ENCODE measurements around the gene MVK. TPM values are rescaled to one million over a fixed set of nuclear protein-coding genes. Genes with fewer than 3 reads are reported as not detected.

The MVK gene
- total and polyA plus RNA-seq, 2 experiments from 2014 or later: 16.7 to 40.1 TPM

DNA sequence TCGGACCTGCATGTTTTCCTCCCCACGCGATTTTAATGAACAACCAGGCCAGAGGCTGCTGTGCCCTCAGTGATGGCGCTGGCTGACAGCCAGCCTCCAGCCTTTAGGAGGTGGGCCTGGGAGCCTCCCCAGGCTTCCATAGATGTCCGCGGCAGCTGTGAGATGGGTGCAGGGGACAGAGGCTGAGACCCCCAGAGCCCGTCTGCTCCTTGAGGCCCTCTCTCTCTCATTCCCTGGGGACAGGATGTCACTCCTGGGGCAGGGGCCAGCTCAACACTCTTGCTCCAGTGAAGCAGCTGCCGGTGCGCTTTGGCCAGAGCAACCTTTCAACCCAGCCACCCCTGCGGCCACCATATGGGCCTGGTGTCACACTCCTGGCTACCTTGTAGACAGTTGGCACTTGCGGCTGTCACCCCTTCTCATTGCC, 24.8 kb downstream of the MVK start:
- Histone ChIP-seq H3K4me2 (peak overlapping the region; percentile 15; the same call in 1 of the 2 replicates), H2AFZ (no peak overlapping the region), H4K20me1 (replicated peaks; ENCODE audit: insufficient read depth) (no peaks in the 10 kb centered on the region), H3K9me2 (ENCODE audit: insufficient read depth) (no peaks in the 10 kb centered on the region), H3K27ac (ENCODE audit: low read depth) (peak overlapping the region; percentile 42; the same call in 1 of the 2 replicates), H3F3A (replicated peaks; ENCODE audit: low read depth) (no peaks in the 10 kb centered on the region), H3K27me3 (ENCODE audit: insufficient read depth) (no peaks in the 10 kb centered on the region), H3K79me2 (replicated peaks; ENCODE audit: insufficient read depth) (no peaks in the 10 kb centered on the region), H3K36me3 (ENCODE audit: insufficient read depth) (no peaks in the 10 kb centered on the region), H3K4me3 (no peak overlapping the region), H3K4me1 (ENCODE audit: insufficient read depth) (peaks cover 3% of the 10 kb centered on the region; the same call in 1 of the 2 replicates)
- Mint-ChIP-seq H3K36me3 (ENCODE audit: low read depth) (no peaks in the 10 kb centered on the region), H3K27me3 (ENCODE audit: insufficient read depth, low read depth, poor library complexity) (peaks cover 9% of the 10 kb centered on the region), H3K9me3 (no peaks in the 10 kb centered on the region), H3K27ac (no peak overlapping the region), H3K4me1 (peaks cover 15% of the 10 kb centered on the region), H3K4me3 (no peak overlapping the region)
- DNase-seq (ENCODE audit: low spot score) (no peak), ATAC-seq (no peak)
- TF ChIP-seq, protein P1, sequence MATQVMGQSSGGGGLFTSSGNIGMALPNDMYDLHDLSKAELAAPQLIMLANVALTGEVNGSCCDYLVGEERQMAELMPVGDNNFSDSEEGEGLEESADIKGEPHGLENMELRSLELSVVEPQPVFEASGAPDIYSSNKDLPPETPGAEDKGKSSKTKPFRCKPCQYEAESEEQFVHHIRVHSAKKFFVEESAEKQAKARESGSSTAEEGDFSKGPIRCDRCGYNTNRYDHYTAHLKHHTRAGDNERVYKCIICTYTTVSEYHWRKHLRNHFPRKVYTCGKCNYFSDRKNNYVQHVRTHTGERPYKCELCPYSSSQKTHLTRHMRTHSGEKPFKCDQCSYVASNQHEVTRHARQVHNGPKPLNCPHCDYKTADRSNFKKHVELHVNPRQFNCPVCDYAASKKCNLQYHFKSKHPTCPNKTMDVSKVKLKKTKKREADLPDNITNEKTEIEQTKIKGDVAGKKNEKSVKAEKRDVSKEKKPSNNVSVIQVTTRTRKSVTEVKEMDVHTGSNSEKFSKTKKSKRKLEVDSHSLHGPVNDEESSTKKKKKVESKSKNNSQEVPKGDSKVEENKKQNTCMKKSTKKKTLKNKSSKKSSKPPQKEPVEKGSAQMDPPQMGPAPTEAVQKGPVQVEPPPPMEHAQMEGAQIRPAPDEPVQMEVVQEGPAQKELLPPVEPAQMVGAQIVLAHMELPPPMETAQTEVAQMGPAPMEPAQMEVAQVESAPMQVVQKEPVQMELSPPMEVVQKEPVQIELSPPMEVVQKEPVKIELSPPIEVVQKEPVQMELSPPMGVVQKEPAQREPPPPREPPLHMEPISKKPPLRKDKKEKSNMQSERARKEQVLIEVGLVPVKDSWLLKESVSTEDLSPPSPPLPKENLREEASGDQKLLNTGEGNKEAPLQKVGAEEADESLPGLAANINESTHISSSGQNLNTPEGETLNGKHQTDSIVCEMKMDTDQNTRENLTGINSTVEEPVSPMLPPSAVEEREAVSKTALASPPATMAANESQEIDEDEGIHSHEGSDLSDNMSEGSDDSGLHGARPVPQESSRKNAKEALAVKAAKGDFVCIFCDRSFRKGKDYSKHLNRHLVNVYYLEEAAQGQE (IDR thresholded peaks at IDR 0.05; ENCODE audit: unreplicated experiment): no peak
- TF ChIP-seq EZH2 (IDR thresholded peaks at IDR 0.05; ENCODE audit: low read depth, unreplicated experiment): no peak
- no peak for TF ChIP-seq NANOG (IDR thresholded peaks at IDR 0.05; ENCODE audit: borderline replicate concordance)
- no peak for TF ChIP-seq CREB1 (CRISPR knock-in tag; IDR thresholded peaks at IDR 0.05; ENCODE audit: low read depth)

- Mint-ChIP-seq H3K27ac (no peak overlapping the region), H3K4me1 (peaks cover 15% of the 10 kb centered on the region), H3K9me3 (no peaks in the 10 kb centered on the region), H3K27me3 (ENCODE audit: insufficient read depth, low read depth, poor library complexity) (peaks cover 5% of the 10 kb centered on the region), H3K36me3 (ENCODE audit: low read depth) (no peaks in the 10 kb centered on the region), H3K4me3 (no peak overlapping the region)
- Histone ChIP-seq H2AFZ (no peak overlapping the region), H3K27me3 (ENCODE audit: insufficient read depth) (no peaks in the 10 kb centered on the region), H3K4me2 (no peak overlapping the region), H3K4me1 (ENCODE audit: insufficient read depth) (peaks cover 3% of the 10 kb centered on the region; the same call in 1 of the 2 replicates), H3K79me2 (replicated peaks; ENCODE audit: insufficient read depth) (no peaks in the 10 kb centered on the region), H4K20me1 (replicated peaks; ENCODE audit: insufficient read depth) (no peaks in the 10 kb centered on the region), H3K4me3 (no peak overlapping the region), H3K36me3 (ENCODE audit: insufficient read depth) (no peaks in the 10 kb centered on the region), H3K9me2 (ENCODE audit: insufficient read depth) (no peaks in the 10 kb centered on the region), H3F3A (replicated peaks; ENCODE audit: low read depth) (no peaks in the 10 kb centered on the region), H3K27ac (ENCODE audit: low read depth) (no peak overlapping the region)
- ATAC-seq (no peak), DNase-seq (ENCODE audit: low spot score) (no peak)
- TF ChIP-seq, protein P2, sequence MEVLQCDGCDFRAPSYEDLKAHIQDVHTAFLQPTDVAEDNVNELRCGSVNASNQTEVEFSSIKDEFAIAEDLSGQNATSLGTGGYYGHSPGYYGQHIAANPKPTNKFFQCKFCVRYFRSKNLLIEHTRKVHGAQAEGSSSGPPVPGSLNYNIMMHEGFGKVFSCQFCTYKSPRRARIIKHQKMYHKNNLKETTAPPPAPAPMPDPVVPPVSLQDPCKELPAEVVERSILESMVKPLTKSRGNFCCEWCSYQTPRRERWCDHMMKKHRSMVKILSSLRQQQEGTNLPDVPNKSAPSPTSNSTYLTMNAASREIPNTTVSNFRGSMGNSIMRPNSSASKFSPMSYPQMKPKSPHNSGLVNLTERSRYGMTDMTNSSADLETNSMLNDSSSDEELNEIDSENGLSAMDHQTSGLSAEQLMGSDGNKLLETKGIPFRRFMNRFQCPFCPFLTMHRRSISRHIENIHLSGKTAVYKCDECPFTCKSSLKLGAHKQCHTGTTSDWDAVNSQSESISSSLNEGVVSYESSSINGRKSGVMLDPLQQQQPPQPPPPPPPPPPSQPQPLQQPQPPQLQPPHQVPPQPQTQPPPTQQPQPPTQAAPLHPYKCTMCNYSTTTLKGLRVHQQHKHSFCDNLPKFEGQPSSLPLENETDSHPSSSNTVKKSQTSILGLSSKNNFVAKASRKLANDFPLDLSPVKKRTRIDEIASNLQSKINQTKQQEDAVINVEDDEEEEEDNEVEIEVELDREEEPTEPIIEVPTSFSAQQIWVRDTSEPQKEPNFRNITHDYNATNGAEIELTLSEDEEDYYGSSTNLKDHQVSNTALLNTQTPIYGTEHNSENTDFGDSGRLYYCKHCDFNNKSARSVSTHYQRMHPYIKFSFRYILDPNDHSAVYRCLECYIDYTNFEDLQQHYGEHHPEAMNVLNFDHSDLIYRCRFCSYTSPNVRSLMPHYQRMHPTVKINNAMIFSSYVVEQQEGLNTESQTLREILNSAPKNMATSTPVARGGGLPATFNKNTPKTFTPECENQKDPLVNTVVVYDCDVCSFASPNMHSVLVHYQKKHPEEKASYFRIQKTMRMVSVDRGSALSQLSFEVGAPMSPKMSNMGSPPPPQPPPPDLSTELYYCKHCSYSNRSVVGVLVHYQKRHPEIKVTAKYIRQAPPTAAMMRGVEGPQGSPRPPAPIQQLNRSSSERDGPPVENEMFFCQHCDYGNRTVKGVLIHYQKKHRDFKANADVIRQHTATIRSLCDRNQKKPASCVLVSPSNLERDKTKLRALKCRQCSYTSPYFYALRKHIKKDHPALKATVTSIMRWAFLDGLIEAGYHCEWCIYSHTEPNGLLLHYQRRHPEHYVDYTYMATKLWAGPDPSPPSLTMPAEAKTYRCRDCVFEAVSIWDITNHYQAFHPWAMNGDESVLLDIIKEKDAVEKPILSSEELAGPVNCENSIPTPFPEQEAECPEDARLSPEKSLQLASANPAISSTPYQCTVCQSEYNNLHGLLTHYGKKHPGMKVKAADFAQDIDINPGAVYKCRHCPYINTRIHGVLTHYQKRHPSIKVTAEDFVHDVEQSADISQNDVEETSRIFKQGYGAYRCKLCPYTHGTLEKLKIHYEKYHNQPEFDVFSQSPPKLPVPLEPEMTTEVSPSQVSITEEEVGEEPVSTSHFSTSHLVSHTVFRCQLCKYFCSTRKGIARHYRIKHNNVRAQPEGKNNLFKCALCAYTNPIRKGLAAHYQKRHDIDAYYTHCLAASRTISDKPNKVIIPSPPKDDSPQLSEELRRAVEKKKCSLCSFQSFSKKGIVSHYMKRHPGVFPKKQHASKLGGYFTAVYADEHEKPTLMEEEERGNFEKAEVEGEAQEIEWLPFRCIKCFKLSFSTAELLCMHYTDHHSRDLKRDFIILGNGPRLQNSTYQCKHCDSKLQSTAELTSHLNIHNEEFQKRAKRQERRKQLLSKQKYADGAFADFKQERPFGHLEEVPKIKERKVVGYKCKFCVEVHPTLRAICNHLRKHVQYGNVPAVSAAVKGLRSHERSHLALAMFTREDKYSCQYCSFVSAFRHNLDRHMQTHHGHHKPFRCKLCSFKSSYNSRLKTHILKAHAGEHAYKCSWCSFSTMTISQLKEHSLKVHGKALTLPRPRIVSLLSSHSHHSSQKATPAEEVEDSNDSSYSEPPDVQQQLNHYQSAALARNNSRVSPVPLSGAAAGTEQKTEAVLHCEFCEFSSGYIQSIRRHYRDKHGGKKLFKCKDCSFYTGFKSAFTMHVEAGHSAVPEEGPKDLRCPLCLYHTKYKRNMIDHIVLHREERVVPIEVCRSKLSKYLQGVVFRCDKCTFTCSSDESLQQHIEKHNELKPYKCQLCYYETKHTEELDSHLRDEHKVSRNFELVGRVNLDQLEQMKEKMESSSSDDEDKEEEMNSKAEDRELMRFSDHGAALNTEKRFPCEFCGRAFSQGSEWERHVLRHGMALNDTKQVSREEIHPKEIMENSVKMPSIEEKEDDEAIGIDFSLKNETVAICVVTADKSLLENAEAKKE (CRISPR knock-in tag; IDR thresholded peaks at IDR 0.05): no peak
- TF ChIP-seq, protein P1 (IDR thresholded peaks at IDR 0.05; ENCODE audit: unreplicated experiment): no peak
- TF ChIP-seq EZH2phosphoT487 (IDR thresholded peaks at IDR 0.05; ENCODE audit: unreplicated experiment) (no peak), ETS1 (IDR thresholded peaks at IDR 0.05) (no peak)
These were observed 25.5 kb downstream of the MVK start for GRCh38 chr12:109599087-109599486.
